Activated T-helper 1 cell treated with anti-CD3 and anti-CD28 coated beads, Interleukin-12 subunit alpha, Interleukin-12 subunit beta, Interleukin-2, Interleukin-4 antibody, amounts not matched to agents 30 ng/mL and 10 ng/mL and 1 ng/mL, durations not matched to agents 14 hours and 24 hours and 36 hours (primary cell): ENCODE data around the gene CRYL1. TPM values are rescaled to one million over a fixed set of nuclear protein-coding genes. Genes with fewer than 3 reads are reported as not detected.
"Not testable (repeated sequence)": the region's sequence is repeated elsewhere in the genome, so short reads cannot be mapped to it uniquely, and the experiment has no call there.

Experiments
- DNase-seq: peaks from one replicate; pipeline ENCODE4 v3.0.0; 2021; ENCODE audit warnings: low spot score
- H3K27ac Mint-ChIP-seq: one replicate; pipeline ENCODE4 v1.8.0; 2021; ENCODE audit warnings: mild to moderate bottlenecking, mixed read lengths
- H3K27me3 Mint-ChIP-seq: one replicate; pipeline ENCODE4 v1.8.0; 2022; ENCODE audit warnings: mild to moderate bottlenecking, moderate library complexity, mixed read lengths; ENCODE audit not compliant: insufficient read depth
- H3K36me3 Mint-ChIP-seq: one replicate; pipeline ENCODE4 v1.8.0; 2021; ENCODE audit warnings: low read depth, mixed read lengths
- H3K4me1 Mint-ChIP-seq: one replicate; pipeline ENCODE4 v1.8.0; 2021; ENCODE audit warnings: low read depth, mixed read lengths
- H3K4me3 Mint-ChIP-seq: one replicate; pipeline ENCODE4 v1.8.0; 2021; ENCODE audit warnings: mild to moderate bottlenecking, moderate library complexity, mixed read lengths
- H3K9me3 Mint-ChIP-seq: one replicate; pipeline ENCODE4 v1.8.0; 2021; ENCODE audit warnings: mixed read lengths
- intact Hi-C: fragments of 100-400 bp; cut with micrococcal nuclease; formaldehyde crosslinking; loops from one replicate; pipeline ENCODE4 v1.15.1; 2024
- total RNA-seq: library from RNA; stranded (reverse); gene quantifications from 2 replicates; pipeline ENCODE4 v1.2.3, GENCODE V29; 2022

Gene CRYL1
- total RNA-seq, 1 donor from 2014 or later, result 5.6 TPM

DNA sequence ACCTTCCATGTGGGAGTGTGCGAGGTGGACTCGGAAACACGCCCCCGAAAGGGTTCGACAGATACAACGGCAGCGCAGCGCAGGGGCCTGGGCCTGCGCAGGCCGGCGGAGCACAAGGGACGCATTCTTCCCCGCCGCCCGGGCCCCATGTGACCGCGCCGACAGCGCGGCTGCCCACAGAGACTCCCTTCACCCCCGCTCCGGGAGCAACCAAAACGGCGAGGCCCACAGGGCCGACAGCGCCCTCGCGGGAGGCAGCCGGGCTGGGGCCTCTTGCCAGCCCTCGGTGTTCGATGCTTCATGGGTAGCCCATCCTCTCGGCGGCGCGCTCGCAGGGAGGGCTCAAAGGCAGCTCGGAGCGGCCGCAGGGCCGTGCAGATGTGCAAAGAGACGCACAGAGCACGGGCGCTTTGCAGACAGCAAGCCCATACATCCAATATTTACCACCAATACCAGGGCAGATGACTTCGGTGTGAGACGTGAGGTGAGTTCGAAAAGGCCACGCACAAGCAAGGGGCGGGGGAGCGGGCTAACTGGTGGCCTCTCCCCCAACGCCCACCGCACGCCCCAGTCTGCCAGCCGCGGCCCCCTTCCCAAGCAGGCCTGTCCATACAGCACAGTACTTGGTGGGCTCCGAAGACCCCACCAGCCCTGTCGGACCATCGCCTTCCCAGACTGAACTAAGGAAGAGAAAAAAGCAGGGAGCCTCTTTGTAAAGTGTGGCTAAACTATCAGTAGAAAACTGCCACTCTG is 89.9 kb downstream of the CRYL1 start:
- DNase-seq, result no peak
- intact Hi-C loops, result no loop called here
- no peaks in the 10 kb centered on the region for H3K27me3 Mint-ChIP-seq
- H3K27ac Mint-ChIP-seq, result no peak overlapping the region
- H3K4me1 Mint-ChIP-seq, result no peaks in the 10 kb centered on the region
- no peaks in the 10 kb centered on the region for H3K9me3 Mint-ChIP-seq
- H3K4me3 Mint-ChIP-seq, result no peak overlapping the region
- H3K36me3 Mint-ChIP-seq, result no peaks in the 10 kb centered on the region

DNA sequence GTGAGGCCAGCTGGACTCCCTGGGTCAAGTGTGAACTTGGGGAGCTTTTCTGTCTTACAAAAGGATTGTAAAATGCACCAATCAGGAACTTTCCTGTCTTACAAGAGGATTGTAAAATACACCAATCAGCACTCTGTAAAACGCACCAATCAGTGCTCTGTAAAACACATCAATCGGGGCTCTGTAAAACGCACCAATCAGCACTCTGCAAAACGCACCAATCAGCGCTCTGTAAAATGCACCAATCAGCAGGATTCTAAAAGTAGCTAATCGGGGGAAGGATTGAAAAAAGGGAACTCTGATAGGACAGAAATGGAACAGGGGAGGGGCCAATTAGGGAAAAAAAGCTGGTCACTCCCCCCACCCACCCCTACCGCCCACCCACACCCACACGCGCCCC is 91.4 kb downstream of the CRYL1 start:
- peaks cover 10% of the 10 kb centered on the region for H3K4me1 Mint-ChIP-seq
- H3K27ac Mint-ChIP-seq, intact Hi-C loops, H3K36me3 Mint-ChIP-seq, H3K27me3 Mint-ChIP-seq, H3K9me3 Mint-ChIP-seq, H3K4me3 Mint-ChIP-seq, DNase-seq: not testable (repeated sequence)

DNA sequence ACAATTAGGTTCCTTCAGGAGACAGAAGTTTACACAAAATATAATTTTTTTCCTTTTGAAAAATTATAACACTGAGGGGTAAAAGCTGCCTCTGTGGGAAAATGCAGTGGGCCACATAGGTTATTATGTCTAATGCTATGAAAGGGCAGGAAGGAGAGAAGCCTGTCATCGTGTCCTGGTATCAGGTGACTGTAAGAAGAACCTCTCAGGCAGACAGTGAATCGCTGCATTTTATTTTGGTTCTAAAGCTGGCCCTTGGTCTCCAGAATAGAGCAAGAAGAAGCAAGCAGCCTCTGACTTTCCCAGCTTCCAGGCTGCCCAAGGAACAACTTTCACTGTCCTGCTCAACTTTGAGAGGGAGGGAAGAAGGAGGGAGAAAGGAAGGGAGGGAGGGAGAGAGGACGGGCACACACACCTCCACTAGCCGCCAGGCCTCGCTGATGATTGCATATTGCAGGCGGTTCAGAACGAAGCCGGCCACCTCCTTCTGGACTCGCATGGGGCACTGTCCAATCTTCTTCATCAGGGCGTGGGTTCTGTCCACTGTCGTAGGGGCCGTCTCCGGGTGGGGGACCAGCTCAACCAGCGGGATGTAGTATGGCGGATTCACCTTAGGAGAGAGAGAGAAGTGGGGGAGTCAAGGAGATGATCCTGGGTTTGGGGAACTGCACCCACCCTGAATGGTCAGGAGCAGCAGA is 93.8 kb downstream of the CRYL1 start:
- intact Hi-C loops, result no loop called here
- DNase-seq, result no peak
- H3K36me3 Mint-ChIP-seq, result peaks cover 4% of the 10 kb centered on the region
- H3K9me3 Mint-ChIP-seq, result no peaks in the 10 kb centered on the region
- H3K27me3 Mint-ChIP-seq, result no peaks in the 10 kb centered on the region
- peaks cover 21% of the 10 kb centered on the region for H3K4me1 Mint-ChIP-seq
- H3K4me3 Mint-ChIP-seq, result no peak overlapping the region
- no peak overlapping the region for H3K27ac Mint-ChIP-seq

DNA sequence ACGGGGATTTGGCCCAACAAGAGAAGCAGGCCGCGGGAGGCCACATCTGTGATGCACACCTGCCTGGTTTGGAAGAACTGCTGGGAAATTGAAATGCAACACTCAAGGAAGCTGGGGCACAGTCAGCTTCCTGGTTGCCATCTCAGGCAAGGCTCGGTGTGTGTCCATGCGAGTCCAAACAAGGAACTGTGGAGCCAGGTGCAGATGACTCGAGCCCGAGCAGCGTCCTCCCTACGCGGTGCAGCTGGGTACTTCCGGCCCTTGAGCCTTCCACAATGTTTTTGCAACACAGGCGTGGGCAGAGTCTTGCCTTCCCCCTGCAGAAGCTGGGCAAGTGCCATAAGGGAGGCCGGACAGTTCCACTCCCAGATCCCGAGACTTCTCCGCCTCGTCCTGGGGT is 94.6 kb downstream of the CRYL1 start:
- DNase-seq, result no peak
- H3K4me3 Mint-ChIP-seq, result no peak overlapping the region
- no peak overlapping the region for H3K27ac Mint-ChIP-seq
- H3K36me3 Mint-ChIP-seq, result peaks cover 6% of the 10 kb centered on the region
- no peaks in the 10 kb centered on the region for H3K9me3 Mint-ChIP-seq
- intact Hi-C loops, result no loop called here
- no peaks in the 10 kb centered on the region for H3K27me3 Mint-ChIP-seq
- peaks cover 28% of the 10 kb centered on the region for H3K4me1 Mint-ChIP-seq

DNA sequence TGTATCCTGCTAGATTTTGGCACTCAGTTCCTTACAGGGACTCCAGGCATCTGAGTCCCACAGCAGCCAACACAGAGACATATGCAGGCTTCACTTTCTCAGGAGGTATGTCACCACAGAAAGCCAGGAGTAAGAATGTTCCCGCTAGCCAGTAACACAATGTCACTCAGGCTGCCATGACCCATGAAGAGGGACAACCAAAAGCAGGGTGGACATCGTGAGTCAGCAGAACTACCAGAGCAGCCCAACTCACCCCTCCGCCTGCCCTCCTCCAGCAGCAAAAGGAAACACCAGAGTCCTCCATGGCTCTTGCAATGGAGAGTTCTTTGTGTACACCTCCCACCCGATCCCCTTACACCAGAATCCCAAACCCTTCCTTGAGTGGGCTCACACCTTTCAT is 95.4 kb downstream of the CRYL1 start:
- H3K4me3 Mint-ChIP-seq, result no peak overlapping the region
- H3K4me1 Mint-ChIP-seq, result peaks cover 33% of the 10 kb centered on the region
- no peak overlapping the region for H3K27ac Mint-ChIP-seq
- no peaks in the 10 kb centered on the region for H3K9me3 Mint-ChIP-seq
- peaks cover 6% of the 10 kb centered on the region for H3K36me3 Mint-ChIP-seq
- no peaks in the 10 kb centered on the region for H3K27me3 Mint-ChIP-seq
- intact Hi-C loops, result no loop called here
- no peak for DNase-seq

DNA sequence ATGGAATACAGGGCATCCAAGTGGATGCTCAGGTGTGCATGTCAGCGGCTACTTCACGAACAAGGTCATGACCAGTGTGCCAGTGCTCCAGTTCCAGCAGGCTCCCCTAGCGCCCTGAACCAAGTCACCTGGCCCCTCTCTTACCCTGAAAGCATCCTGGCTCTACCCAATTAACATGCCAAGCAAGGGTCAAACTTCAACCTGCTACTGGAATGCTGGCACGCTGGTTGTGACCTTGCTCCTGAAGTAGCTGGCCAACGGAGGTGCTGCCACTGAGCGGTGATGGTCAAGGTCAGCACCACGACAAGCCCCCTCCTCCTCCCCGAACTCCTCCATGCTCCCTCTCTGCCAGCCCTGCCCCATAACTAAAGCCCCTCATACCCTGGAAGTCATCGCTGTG is 96.0 kb downstream of the CRYL1 start:
- Mint-ChIP-seq H3K27ac (no peak overlapping the region), H3K9me3 (no peaks in the 10 kb centered on the region), H3K27me3 (no peaks in the 10 kb centered on the region)

DNA sequence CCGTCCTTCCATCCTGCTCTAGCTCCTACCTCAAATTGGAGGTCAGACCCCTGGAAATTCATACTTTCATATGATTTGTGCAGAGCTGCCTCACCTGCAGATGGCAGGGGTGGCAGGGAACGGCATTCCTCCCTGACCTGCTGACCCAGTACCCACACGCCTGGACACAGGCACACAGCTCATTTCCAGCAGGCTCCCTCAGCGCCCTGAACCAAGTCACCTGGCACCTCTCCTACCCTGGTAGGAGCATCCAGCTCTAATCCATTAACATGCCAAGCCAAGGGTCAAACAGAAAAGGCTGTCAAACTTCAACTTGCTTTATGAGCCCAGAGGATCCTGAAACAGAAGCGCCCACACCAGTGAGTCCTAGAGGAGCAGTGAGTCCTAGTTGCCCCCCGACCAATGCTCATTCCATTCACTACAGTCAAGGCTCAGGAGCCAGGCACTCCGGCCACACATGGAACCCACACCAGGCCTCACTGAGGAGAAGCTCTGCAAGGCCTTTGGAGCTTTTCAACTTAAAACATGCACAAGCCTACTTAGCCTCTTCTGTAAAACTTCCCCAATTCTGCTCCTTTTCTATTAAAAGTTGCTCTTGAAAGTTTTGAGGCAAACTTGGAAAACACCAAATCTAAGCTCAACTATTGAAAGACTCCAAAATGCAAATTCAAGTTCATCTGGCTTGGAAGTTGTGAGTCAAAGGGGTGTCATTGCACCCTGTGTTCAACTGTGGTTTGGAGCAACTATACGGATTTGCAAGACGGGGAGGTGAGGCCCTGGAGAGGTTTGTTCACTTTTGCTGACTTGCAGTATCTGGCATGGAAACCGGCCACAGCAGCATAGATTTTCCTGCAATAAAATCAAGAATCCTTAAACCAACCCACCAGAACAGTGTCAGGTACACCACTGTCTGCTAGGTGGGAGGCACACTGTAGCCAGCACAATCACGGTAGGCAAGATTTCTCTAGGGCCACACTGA is 96.7 kb downstream of the CRYL1 start:
- H3K4me3 Mint-ChIP-seq, result no peak overlapping the region
- no peak for DNase-seq
- intact Hi-C loops, result loop anchor here (1.0 to 2.0 kb wide), 2 partner anchors 10 to 14 kb away; no protein-coding TSS in a partner anchor
- peaks cover 6% of the 10 kb centered on the region for H3K36me3 Mint-ChIP-seq
- peaks cover 2% of the 10 kb centered on the region for H3K27me3 Mint-ChIP-seq
- no peaks in the 10 kb centered on the region for H3K9me3 Mint-ChIP-seq
- H3K27ac Mint-ChIP-seq, result no peak overlapping the region
- H3K4me1 Mint-ChIP-seq, result peaks cover 38% of the 10 kb centered on the region

More for the DNA sequence above, 96.0 kb downstream of the CRYL1 start:
- Mint-ChIP-seq H3K4me3 (no peak overlapping the region), H3K4me1 (peaks cover 36% of the 10 kb centered on the region), H3K36me3 (peaks cover 6% of the 10 kb centered on the region)
- DNase-seq, result no peak
- intact Hi-C loops, result loop anchor here (1.0 to 2.0 kb wide), 2 partner anchors 10 to 13 kb away; no protein-coding TSS in a partner anchor

DNA sequence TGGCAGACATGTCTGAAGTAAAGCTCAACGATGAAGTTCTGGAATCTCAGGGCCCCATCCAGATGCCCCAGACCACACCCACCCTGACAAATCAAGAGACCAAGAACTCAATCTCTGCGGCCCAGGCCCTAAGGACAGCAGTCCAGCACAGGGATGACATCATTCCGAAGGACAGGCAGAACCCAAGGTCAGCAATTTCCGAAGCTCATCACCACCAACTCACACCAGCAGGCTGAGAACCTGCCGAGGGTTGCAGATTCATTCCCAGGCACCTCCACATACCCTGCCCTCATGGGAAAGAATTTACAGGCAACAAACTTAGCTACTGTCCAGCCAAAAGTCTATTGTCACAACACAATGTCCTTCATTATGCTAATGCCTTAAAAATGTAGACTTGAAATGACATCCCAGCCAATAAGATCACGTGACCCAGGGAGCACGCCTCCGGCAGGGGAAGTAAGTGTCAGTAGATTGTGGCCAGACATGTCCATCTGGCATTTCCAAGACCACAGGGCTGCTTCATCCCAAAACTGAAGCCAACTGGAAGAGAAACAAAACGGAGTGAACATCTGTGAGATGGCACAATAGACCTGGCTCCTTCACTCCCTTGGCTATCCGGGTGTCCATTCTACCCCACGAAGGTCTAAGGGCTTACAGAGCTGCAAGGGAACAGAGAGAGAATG is 98.8 kb downstream of the CRYL1 start:
- Mint-ChIP-seq H3K4me1 (peaks cover 55% of the 10 kb centered on the region), H3K27ac (no peak overlapping the region), H3K4me3 (no peak overlapping the region), H3K36me3 (peaks cover 6% of the 10 kb centered on the region), H3K9me3 (no peaks in the 10 kb centered on the region), H3K27me3 (peaks cover 2% of the 10 kb centered on the region)
- no peak for DNase-seq
- intact Hi-C loops, result no loop called here

DNA sequence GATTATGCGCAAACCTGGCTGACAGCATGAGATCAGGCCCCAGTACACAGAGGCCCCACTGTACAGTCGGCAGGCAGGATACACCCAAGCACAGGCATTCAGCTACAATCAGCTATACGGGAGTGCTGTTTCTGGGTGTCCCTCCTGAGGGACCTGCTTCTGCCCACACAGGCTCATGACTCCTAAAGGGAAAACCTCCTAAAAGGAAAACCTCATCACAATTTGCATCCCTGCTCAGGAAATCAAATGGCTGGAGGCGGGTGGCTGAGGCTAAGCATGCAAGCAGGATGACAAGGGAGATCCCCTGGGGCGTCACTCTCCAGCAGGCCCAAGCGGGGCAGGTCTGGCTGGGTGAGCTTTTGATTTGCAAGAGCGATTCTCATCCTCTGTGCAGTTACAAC is 99.8 kb downstream of the CRYL1 start:
- H3K4me3 Mint-ChIP-seq, result no peak overlapping the region
- peaks cover 62% of the 10 kb centered on the region for H3K4me1 Mint-ChIP-seq
- intact Hi-C loops, result no loop called here
- H3K27ac Mint-ChIP-seq, result no peak overlapping the region
- DNase-seq, result no peak
- H3K27me3 Mint-ChIP-seq, result peaks cover 2% of the 10 kb centered on the region
- H3K9me3 Mint-ChIP-seq, result no peaks in the 10 kb centered on the region
- H3K36me3 Mint-ChIP-seq, result peaks cover 6% of the 10 kb centered on the region

DNA sequence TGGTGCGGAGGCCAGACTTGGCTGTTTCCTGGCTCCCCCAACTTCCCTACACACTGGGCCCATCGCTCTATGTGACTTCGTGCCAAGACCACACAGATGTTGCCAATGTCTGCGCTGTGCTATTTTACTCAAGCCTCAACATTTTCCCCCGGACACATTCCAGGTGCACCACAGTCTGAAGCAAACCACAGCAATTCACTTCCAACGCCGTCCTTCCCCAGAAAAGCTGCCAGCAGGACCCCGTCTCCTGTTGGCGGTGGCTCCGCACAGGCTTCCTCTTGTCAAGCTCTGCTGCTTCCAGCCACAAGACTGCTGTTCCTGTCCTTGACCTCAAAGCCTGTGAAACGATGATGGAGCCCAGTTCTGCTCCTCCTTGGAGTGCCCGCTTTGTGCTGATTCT is 100.7 kb downstream of the CRYL1 start:
- Mint-ChIP-seq H3K27ac (no peak overlapping the region), H3K27me3 (peaks cover 2% of the 10 kb centered on the region), H3K36me3 (peaks cover 2% of the 10 kb centered on the region), H3K9me3 (no peaks in the 10 kb centered on the region), H3K4me1 (peaks cover 65% of the 10 kb centered on the region), H3K4me3 (no peak overlapping the region)
- DNase-seq, result no peak
- intact Hi-C loops, result loop anchor here (5.0 kb wide), 1 partner anchor 1032 kb away; the partner anchor contains the start of gene ZDHHC20

DNA sequence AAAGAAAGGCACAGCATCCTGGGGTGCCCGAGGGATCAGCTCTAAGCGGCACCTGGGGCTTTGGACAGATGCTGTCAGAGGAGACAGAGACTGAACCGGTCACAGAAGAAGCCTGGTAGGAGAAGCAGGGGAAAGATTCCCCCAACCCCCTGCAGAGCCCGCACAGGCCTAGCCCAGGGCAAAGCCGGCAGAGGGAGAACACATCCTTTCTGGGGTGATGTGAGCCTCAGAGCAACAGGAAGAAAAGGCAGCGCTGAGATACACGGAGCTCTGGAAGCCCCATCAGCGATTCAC is 101.2 kb downstream of the CRYL1 start:
- no peak for DNase-seq
- no peak overlapping the region for H3K27ac Mint-ChIP-seq
- H3K4me3 Mint-ChIP-seq, result no peak overlapping the region
- peaks cover 2% of the 10 kb centered on the region for H3K36me3 Mint-ChIP-seq
- peaks cover 2% of the 10 kb centered on the region for H3K27me3 Mint-ChIP-seq
- intact Hi-C loops, result loop anchor here (5.0 kb wide), 1 partner anchor 1033 kb away; the partner anchor contains the start of gene ZDHHC20
- H3K4me1 Mint-ChIP-seq, result peaks cover 67% of the 10 kb centered on the region
- H3K9me3 Mint-ChIP-seq, result no peaks in the 10 kb centered on the region

DNA sequence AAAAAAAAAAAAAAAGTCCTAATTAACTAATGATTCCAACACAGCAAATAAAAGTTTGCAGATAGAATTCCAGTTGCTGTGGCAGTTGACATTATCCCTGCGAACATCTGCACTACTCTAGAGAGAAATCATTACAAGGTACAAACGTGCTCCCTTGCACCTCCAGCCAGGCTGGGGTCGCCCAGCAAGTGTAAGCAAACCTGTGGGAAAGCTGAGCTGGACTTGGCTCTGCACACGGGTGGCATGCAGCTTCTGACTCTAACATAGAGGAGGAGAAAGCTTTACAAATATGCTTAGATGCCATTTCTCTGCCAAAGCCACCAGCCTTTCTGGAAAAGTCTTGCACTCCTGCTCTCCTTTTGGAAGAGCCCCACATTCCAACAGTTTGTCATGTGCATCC is 103.3 kb downstream of the CRYL1 start:
- DNase-seq, result no peak
- Mint-ChIP-seq H3K4me1 (peaks cover 79% of the 10 kb centered on the region), H3K27me3 (peaks cover 2% of the 10 kb centered on the region), H3K9me3 (peaks cover 16% of the 10 kb centered on the region), H3K36me3 (peaks cover 18% of the 10 kb centered on the region), H3K4me3 (no peak overlapping the region), H3K27ac (no peak overlapping the region)
- intact Hi-C loops, result loop anchor here (5.0 kb wide), 1 partner anchor 1035 kb away; the partner anchor contains the start of gene ZDHHC20
